HG03066 (cell line): ENCODE results near the gene TYR.
"Not testable (repeated sequence)": the region's sequence is repeated elsewhere in the genome, so short reads cannot be mapped to it uniquely, and the experiment has no call there.

Experiments
- ATAC-seq: cut with Tn5 transposase; IDR thresholded peaks from one replicate; pipeline ENCODE4 v1.9.1; 2021; ENCODE audit warnings: low read depth; ENCODE audit not compliant: unreplicated experiment

The TYR gene

GRCh38 chr11:89267660-89268302 is 90.1 kb downstream of the TYR start:
- no peak for ATAC-seq

- not testable (repeated sequence) for ATAC-seq
Measured at GRCh38 chr11:89272540-89273088, 94.9 kb downstream of the TYR start.

- ATAC-seq: not testable (repeated sequence)
Measured at GRCh38 chr11:89273220-89273619, 95.5 kb downstream of the TYR start.

- no peak for ATAC-seq
Measured at GRCh38 chr11:89275966-89276365, 98.3 kb downstream of the TYR start.

GRCh38 chr11:89279176-89279575 is 101.5 kb downstream of the TYR start:
- ATAC-seq: no peak

GRCh38 chr11:89281032-89281677 is 103.5 kb downstream of the TYR start:
- ATAC-seq: not testable (repeated sequence)

GRCh38 chr11:89286601-89287000 is 108.9 kb downstream of the TYR start:
- ATAC-seq: not testable (repeated sequence)

GRCh38 chr11:89288004-89288403 is 110.3 kb downstream of the TYR start:
- ATAC-seq: not testable (repeated sequence)

GRCh38 chr11:89293965-89294679 is 116.4 kb downstream of the TYR start:
- no peak for ATAC-seq

GRCh38 chr11:89295023-89295422 is 117.3 kb downstream of the TYR start:
- not testable (repeated sequence) for ATAC-seq

GRCh38 chr11:89303029-89303428 is 125.4 kb downstream of the TYR start:
- not testable (repeated sequence) for ATAC-seq

GRCh38 chr11:89308272-89308671 is 130.6 kb downstream of the TYR start:
- ATAC-seq: not testable (repeated sequence)

GRCh38 chr11:89309321-89309985 is 131.8 kb downstream of the TYR start:
- ATAC-seq: not testable (repeated sequence)

GRCh38 chr11:89310607-89311006 is 132.9 kb downstream of the TYR start:
- ATAC-seq: not testable (repeated sequence)

- ATAC-seq: no peak
Measured at GRCh38 chr11:89321401-89321800, 143.7 kb downstream of the TYR start.

GRCh38 chr11:89327885-89328284 is 150.2 kb downstream of the TYR start:
- ATAC-seq: no peak

- ATAC-seq: not testable (repeated sequence)
Measured at GRCh38 chr11:89331940-89332339, 154.3 kb downstream of the TYR start.

GRCh38 chr11:89333704-89334103 is 156.0 kb downstream of the TYR start:
- not testable (repeated sequence) for ATAC-seq

- not testable (repeated sequence) for ATAC-seq
Measured at GRCh38 chr11:89337100-89337650, 159.5 kb downstream of the TYR start.

GRCh38 chr11:89338073-89338472 is 160.4 kb downstream of the TYR start:
- not testable (repeated sequence) for ATAC-seq
